ENCODE results near the gene ARL6IP1.

Gene ARL6IP1

DNA sequence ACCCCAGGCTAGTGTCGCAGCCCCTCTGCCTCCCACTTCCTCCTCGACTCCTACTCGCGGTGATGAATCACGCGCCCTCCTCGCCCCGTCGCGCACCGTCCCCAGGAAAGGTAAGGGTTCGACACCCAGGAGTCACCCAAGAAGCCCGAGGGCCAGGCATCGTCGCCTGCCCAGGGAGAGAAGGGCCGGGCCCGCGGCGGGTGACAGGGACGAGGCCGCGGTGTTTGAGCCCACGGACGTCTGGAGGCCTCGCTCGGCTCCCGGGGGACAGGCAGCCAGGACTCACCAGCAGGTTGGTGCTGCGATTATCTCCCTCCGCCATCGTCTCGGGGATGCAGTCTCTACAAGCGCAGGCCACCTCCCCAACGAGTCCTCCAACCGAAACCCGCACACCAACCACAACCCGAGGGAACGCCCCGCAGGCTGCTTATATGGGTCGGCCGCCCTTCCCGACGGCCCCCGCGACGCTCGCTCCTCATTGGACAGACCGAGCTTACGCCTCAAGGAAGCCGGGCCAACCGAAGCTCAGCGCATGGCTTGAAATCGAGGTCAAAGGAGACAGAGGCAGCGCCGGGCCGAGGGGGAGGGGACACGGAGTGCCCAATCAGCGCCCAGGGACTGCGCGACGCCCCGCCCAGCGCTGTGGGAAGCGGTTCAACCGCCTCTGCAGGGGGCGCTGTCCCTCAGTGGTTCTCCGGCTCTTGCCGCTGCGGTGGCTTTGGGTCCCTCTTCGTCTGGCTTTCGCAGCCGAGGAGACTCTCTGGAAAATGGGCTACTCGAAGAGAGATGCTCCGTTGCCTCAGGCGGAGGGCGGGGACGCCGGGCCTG is at the start of gene ARL6IP1:
TSS of gene ARL6IP1 (minus strand) at position 405 of the 828 bp plus-strand sequence. CDS start at position 322, 83 bp downstream.
- DNase-seq, result peak; percentile 99

- DNase-seq, result no peak
Observed at GRCh38 chr16:18846416-18846815, 45.1 kb upstream of the ARL6IP1 start.

DNA sequence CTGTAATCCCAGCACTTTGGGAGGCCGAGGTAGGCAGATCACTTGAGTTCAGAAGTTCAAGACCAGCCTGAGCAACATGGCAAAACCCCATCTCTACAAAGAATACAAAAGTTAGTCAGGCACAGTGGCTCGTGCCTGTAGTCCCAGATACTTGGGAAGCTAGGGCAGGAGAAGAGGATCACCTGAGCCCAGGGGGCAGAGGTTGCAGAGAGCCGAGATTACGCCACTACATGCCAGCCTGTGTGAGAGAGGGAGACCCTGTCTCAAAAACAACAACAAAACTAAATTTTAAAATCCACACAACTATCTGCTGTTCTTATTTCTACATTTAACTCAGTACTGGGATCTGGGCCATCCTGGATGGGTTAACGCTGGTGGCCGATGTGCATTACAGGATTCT is 41.2 kb upstream of the ARL6IP1 start:
- DNase-seq, result no peak

DNA sequence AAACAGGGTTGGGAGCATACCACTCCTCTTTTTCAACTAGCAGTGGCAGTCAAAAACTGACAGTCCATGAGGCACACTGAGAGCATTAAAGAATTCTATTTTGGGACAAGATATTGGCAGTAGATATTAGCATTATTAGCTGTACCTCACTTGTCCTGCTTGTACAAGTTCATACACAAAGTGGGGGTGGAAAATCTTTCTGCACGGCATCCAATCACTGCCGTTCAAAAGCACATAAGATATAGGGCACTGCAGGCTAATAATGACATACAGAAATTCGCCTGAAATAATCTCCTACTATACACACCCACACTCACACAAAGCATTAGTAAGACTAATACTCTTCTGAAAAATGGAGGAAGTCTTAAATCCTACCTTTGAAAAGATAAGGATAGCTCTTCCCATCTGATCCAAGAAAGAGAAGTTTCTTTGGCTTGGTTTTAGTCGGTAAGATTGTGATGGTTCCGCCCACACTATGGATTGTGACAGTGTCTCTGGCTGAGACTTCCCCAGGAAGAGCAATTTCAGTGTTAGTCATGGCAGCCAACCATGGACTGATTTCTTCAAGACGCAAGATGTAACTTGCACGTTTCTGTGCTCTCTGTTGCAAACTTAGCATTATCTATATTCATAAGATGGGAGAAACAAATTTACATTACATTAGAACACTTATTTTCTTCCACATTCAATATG is 40.6 kb upstream of the ARL6IP1 start:
- DNase-seq, result no peak

- DNase-seq, result no peak
Observed at GRCh38 chr16:18839555-18839954, 38.2 kb upstream of the ARL6IP1 start.

GRCh38 chr16:18836702-18837101 is 35.4 kb upstream of the ARL6IP1 start:
- no peak for DNase-seq

DNA sequence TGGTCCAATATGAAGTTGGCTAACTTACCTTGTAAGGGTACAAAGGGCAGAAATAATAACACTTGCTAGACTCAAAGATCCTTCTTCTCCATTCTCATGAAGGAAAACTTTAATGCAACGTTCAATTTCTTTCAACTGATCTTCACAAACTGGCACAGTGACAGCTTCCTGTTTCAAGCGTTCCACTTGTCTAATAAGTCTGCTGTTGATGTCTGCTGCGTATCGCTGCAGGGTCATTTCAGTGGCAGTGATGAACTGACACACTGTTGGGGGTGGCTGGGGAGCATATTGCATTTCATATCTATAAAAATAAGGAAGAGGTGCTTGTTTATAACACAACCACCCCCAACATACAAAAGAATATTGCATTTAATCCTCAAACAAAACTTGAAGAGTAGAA is 33.5 kb upstream of the ARL6IP1 start:
- no peak for DNase-seq

GRCh38 chr16:18833707-18834505 is 32.6 kb upstream of the ARL6IP1 start:
- DNase-seq, result no peak

DNA sequence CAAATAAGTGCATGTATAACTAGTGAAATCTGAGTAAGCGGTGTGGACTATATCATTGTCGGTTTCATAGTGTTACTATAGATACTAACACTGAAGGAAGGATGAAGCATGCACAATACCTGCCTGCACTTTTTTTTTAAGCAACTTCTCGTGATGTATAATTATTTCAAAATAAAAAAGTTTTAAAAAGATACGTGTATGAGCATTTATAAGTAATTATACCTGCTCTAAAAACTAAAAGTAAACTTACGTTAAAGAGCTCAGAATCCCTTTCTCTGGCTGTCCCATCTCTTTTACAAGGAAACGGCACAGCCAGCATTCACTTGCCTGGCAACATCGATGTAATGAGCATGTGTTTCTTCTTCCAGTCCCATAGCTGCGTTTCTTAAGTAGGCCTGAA is 31.3 kb upstream of the ARL6IP1 start:
- DNase-seq, result no peak

- DNase-seq, result no peak
Observed at GRCh38 chr16:18832006-18832405, 30.7 kb upstream of the ARL6IP1 start.

DNA sequence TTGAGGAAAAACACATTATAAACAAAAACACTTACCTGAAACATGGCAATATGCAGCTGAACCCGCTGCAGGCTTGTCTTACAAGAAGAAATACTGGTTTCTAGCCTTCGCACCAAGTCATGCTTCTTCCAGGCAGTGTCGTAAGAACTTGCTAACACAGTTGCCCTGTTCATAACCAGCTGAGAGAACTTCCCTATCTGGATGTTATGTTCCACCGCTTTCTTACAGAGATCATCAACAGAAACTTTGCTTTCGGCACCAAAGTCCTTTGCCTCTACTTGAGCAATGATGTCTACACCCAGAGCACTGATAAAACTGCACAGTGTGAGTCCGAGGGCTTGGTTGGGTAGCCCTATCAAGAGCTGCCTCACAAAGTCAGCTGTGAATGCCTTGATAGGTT is 27.9 kb upstream of the ARL6IP1 start:
- DNase-seq, result no peak

DNA sequence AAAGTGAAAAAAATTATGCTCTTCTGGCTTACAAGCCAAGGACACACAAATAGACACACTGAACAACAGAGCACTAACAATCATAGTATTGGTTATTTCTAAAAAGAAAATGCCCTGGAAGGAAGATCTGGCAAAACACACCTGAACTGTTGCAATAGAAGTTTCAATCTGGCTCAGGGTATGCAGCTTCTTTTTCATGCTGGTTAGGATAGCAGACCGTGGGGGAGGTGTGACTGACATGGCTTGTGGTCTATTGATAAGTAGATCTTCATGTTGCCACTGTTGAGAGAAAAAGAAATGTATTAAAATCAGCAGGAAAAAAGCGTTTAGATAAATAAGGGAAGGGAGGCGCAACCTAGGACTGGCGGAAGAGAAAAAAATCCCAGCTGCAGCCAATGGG is 26.5 kb upstream of the ARL6IP1 start:
- DNase-seq, result no peak

DNA sequence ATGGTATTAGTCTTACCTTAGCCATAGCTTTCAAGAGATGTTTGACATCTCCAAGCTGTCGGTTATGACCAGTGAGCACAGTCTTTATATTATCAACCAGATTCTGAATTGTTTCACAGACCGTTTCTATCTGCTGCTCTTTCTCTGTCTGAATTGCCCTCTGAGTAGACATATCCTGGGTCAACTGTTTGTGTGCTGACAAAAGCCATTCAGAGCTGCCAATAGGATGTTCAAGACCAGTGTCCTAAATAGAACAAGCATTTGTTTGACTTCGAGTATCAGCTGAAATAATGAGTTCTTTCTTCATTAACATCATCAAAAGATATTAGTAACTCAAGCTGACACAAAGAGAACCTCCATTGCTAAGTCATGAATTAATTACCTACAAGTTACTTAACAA is 14.9 kb upstream of the ARL6IP1 start:
- DNase-seq, result no peak

DNA sequence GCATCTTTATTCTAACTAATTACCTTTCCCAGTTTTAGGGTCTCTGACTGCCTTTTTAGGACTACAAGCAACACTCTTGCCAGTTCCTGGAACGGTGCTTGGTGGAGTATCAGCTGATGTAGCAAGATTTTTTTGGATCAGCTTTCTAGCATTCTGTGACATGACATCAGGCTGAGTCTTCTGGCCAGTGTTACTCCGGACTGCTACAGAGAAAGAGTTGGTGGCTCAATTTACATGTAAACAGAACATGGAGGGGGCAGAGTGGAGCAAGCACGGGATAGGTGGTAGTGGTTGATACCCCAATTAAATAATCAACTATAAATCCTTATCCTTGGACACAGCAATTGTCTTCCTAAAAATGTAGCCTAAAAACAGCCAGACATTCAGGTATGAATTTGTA is 10.6 kb upstream of the ARL6IP1 start:
- no peak for DNase-seq

DNA sequence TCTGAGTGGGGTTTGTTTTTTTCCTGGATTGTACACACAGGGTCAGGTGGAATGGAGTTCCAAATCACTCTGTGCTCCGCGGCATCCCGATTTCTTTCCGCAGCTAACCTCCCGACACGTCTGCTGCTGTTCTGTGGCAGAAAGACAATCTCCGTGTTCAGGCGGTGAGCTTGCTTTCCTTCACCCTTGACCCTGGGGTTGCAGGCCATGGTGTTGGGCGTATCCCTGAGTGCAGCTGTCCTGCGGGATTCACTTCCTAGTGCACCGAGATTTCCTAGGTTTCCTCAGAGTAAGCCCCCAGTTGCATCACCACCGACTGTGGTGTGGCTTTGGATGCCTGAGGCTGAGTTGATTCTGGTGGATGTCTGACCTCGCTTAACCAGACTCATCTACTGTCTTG is 7.8 kb upstream of the ARL6IP1 start:
- no peak for DNase-seq

- DNase-seq, result no peak
Observed at GRCh38 chr16:18805257-18805773, 4.0 kb upstream of the ARL6IP1 start.

GRCh38 chr16:18804540-18804939 is 3.2 kb upstream of the ARL6IP1 start:
- DNase-seq, result no peak

GRCh38 chr16:18803569-18804462 is 2.5 kb upstream of the ARL6IP1 start:
- DNase-seq, result no peak

GRCh38 chr16:18802767-18803343 is 1.5 kb upstream of the ARL6IP1 start:
- no peak for DNase-seq

- DNase-seq, result no peak
Observed at GRCh38 chr16:18800775-18801144, 589 bp downstream of the ARL6IP1 start.

- DNase-seq, result no peak
Observed at GRCh38 chr16:18800293-18800692, 1.1 kb downstream of the ARL6IP1 start.

DNA sequence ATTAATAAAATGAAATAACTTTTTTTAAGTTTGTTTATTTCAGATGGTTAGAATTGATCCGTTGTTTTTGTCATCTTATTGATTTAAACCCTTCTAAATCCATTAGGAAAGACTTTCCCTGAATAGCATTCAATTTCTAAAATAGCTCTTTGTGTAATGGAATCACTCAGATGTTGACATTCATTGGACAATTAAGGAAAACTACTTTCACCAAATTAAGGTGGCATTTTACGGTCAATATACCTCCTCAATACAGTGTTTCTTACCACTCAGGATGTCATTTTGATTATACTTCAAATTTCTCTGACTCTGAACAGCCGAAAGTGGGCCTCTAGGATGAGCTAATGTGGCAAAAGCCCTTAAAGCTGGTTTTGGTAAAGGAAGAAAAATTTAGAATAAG is 1.8 kb downstream of the ARL6IP1 start:
- DNase-seq, result no peak

All from NCI-H1436 treated with DMSO at 0.1 percent for 48 hours (cell line).